HG03045 (cell line): ENCODE measurements around the gene TBCCD1.
"Not testable (repeated sequence)": the region's sequence is repeated elsewhere in the genome, so short reads cannot be mapped to it uniquely, and the experiment has no call there.

ENCODE experiments used
- ATAC-seq: cut with Tn5 transposase; IDR thresholded peaks from one replicate; pipeline ENCODE4 v1.9.1; 2021; ENCODE audit warnings: mild to moderate bottlenecking, moderate library complexity; ENCODE audit not compliant: unreplicated experiment

Gene TBCCD1

GRCh38 chr3:186520957-186521842 is 45.9 kb downstream of the TBCCD1 start:
- peak; percentile 61 for ATAC-seq

DNA sequence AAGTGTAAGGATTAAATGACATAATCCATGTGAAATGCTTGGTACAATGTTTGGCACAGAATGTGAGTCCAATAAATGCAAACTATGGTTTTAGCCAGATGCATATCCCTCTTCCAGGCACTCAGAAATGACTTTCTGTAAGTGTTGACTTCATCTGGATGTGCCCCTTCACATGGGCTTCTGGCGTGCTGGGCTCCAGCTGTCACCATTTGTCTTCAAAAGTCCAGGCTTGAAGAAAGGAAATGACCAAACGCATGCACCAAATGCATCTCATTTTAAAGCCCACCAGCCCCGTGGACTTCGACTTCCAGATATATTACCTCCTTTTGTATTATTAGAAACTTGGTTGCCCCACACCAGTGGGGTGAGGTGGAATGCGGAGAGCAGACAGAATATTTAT is 46.7 kb downstream of the TBCCD1 start:
- ATAC-seq = no peak

GRCh38 chr3:186519021-186519658 is 48.0 kb downstream of the TBCCD1 start:
- ATAC-seq = no peak

GRCh38 chr3:186517218-186517617 is 49.9 kb downstream of the TBCCD1 start:
- ATAC-seq = no peak

- no peak for ATAC-seq
Measured at GRCh38 chr3:186516646-186517045, 50.5 kb downstream of the TBCCD1 start.

DNA sequence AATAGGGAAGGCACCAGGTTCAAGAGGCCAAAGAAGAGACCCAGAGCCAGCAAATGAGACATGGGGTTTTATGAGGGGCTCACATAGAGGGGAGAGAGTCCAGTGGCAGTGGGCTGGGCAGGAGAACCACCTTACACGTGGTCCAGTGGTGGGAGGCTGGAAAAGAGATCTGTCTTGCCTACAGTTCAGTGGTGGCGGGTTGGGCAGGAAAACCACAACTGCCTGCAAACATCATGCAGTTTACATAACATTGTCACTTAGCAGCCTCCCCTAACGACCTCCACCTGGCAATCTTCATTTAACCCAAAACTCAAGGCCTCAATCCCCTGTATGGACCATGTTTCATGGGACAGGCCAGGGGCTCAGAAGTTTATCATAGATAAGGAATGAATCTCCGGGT is 52.0 kb downstream of the TBCCD1 start:
- ATAC-seq = no peak

- no peak for ATAC-seq
Measured at GRCh38 chr3:186514296-186515002, 52.7 kb downstream of the TBCCD1 start.

GRCh38 chr3:186513386-186513785 is 53.8 kb downstream of the TBCCD1 start:
- ATAC-seq = no peak

- no peak for ATAC-seq
Measured at GRCh38 chr3:186512570-186513302, 54.4 kb downstream of the TBCCD1 start.

DNA sequence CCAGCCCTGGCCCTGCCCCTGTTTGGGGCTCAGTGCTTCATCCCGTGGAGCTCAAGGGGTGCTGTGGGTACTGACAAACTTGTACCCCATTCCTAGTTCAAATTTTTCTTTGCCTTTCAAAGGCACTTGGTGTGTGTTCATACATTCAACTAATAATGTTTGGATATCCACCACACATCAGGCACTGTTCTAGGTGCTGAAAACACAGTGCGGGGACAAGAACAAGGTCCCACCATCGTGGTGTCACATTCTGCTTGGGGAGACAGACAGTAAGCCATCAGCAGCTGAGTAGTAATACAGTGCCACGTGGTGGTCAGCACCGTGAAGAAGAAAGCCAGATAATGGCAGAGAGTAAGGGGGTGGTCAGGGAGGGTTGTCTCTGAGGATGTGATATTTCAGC is 55.4 kb downstream of the TBCCD1 start:
- ATAC-seq = no peak

- ATAC-seq = peak; percentile 70
Measured at GRCh38 chr3:186511245-186511644, 55.9 kb downstream of the TBCCD1 start.

GRCh38 chr3:186510374-186511079 is 56.6 kb downstream of the TBCCD1 start:
- ATAC-seq = no peak

GRCh38 chr3:186509423-186509822 is 57.7 kb downstream of the TBCCD1 start:
- ATAC-seq = no peak

- ATAC-seq = no peak
Measured at GRCh38 chr3:186506857-186507256, 60.3 kb downstream of the TBCCD1 start.

- no peak for ATAC-seq
Measured at GRCh38 chr3:186506191-186506739, 60.9 kb downstream of the TBCCD1 start.

GRCh38 chr3:186502966-186503712 is 64.0 kb downstream of the TBCCD1 start:
- ATAC-seq = no peak

DNA sequence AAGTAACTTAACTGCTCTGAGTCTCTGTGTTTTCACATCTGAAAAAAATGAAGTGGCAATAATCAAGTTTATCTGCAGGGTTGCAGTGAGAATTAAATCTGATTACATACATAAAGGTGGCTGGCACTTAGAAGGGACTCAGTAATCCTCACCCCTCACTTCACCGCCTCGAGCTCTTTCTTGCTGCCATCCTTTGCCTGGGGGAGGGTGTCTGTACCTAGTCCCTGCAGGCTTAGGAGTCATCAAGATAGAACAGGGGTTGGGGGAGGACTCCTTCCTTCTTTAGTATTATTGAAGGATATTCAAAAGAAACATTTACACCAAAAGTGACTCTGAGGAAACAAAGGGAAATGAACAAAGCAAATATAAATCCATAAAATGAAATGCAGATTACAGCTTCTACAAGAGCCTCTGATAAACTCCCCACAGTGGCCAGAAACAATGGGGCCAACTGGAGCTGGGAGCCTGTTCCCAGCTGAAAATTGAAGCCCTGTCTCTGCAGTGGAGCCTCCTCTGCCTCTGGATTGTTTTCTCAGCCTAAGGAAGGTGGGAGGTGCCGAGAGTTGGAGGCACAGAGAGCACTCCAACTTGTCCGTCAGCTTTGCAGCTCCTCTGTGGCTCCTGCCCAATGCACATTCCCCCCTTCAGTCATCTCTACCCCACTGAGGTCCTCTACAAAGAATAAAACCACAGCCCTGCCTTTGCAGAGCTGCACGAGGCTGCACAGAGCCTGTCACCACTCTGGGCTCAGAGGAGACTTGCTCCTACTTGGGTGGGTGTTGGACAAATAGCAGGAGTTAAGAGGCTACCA is 64.8 kb downstream of the TBCCD1 start:
- no peak for ATAC-seq

DNA sequence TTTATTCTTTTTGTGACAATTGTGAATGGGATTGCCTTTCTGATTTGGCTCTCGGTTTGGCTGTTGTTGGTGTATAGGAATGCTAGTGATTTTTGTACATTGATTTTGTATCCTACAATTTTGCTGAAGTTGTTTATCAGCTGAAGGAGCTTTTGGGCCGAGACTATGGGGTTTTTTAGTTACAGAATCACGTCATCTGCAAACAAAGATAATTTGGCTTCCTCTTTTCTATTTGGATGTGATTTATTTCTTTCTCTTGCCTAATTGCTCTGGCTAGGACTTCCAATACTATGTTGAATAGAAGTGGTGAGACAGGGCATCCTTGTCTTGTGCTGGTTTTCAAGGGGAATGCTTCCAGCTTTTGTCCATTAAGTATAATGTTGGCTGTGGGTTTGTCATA is 67.2 kb downstream of the TBCCD1 start:
- not testable (repeated sequence) for ATAC-seq

GRCh38 chr3:186498022-186498421 is 69.1 kb downstream of the TBCCD1 start:
- ATAC-seq = not testable (repeated sequence)
